Ishikawa (cell line): ENCODE results near the gene AZIN2.

ENCODE experiments used
- CEBPB ChIP-seq: IDR thresholded peaks from 2 replicates; pipeline ENCODE4 v1.6.1; 2012
- CREB1 ChIP-seq: IDR thresholded peaks from 2 replicates; pipeline ENCODE4 v1.6.1; 2012; ENCODE audit warnings: low read depth
- EGR1 ChIP-seq: IDR thresholded peaks from 2 replicates; pipeline ENCODE4 v1.6.1; 2012
- EP300 ChIP-seq: IDR thresholded peaks from 2 replicates; pipeline ENCODE4 v1.6.1; 2012; ENCODE audit warnings: borderline replicate concordance
- FOXM1 ChIP-seq: IDR thresholded peaks from 2 replicates; pipeline ENCODE4 v1.6.1; 2012; ENCODE audit warnings: low read depth, borderline replicate concordance
- NFIC ChIP-seq: IDR thresholded peaks from 2 replicates; pipeline ENCODE4 v1.6.1; 2012
- RAD21 ChIP-seq: IDR thresholded peaks from 2 replicates; pipeline ENCODE4 v1.6.1; 2012; ENCODE audit warnings: low read depth
- TAF1 ChIP-seq: IDR thresholded peaks from 2 replicates; pipeline ENCODE4 v1.6.1; 2012; ENCODE audit warnings: low read depth, mild to moderate bottlenecking
- TCF12 ChIP-seq: IDR thresholded peaks from 2 replicates; pipeline ENCODE4 v1.6.1; 2012; ENCODE audit warnings: low read depth
- TEAD4 ChIP-seq: IDR thresholded peaks from 2 replicates; pipeline ENCODE4 v1.6.1; 2012
- YY1 ChIP-seq: IDR thresholded peaks from 2 replicates; pipeline ENCODE4 v1.6.1; 2012; ENCODE audit warnings: low read depth
- ZBTB7A ChIP-seq: IDR thresholded peaks from 2 replicates; pipeline ENCODE4 v1.6.1; 2012; ENCODE audit warnings: low read depth
- TF ChIP-seq, protein P1 (sequence below): IDR thresholded peaks from 2 replicates; pipeline ENCODE4 v1.6.1; 2012
- TF ChIP-seq, protein P2 (sequence below): IDR thresholded peaks from 2 replicates; pipeline ENCODE4 v1.6.1; 2012
- TF ChIP-seq, protein P3 (sequence below): IDR thresholded peaks from 2 replicates; pipeline ENCODE4 v1.6.1; 2012; ENCODE audit warnings: low read depth, mild to moderate bottlenecking

AZIN2 gene

DNA sequence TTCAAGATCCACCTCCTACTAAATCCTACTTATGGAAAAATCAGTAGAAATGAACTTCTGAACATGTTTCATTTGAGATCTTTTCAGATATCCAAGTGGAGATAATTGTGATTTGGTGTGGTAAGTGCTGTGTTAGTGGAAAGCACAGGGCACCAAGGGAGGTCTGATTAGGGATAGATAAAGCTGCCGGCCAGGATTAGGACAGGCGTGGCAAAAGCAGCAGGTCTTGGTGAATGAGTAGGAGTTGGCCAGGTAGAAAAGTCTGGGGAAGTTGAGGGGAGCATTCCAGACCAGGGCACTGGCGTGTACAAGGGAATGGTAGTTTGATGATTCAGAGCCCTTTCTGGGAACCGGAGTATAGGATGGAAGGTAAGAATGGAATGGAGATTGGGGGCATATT lies 47.8 kb downstream of the AZIN2 start:
- no peak for TF ChIP-seq EGR1
- TF ChIP-seq CEBPB, result no peak
- TF ChIP-seq YY1, result no peak
- TF ChIP-seq EP300, result no peak
- TF ChIP-seq ZBTB7A, result no peak
- no peak for TF ChIP-seq FOXM1
- TF ChIP-seq, protein P1, sequence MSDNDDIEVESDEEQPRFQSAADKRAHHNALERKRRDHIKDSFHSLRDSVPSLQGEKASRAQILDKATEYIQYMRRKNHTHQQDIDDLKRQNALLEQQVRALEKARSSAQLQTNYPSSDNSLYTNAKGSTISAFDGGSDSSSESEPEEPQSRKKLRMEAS, result no peak
- TF ChIP-seq TCF12, result no peak
- TF ChIP-seq, protein P2, sequence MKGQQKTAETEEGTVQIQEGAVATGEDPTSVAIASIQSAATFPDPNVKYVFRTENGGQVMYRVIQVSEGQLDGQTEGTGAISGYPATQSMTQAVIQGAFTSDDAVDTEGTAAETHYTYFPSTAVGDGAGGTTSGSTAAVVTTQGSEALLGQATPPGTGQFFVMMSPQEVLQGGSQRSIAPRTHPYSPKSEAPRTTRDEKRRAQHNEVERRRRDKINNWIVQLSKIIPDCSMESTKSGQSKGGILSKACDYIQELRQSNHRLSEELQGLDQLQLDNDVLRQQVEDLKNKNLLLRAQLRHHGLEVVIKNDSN, result no peak
- no peak for TF ChIP-seq TAF1
- no peak for TF ChIP-seq TEAD4
- no peak for TF ChIP-seq NFIC
- TF ChIP-seq CREB1, result no peak
- TF ChIP-seq, protein P3, sequence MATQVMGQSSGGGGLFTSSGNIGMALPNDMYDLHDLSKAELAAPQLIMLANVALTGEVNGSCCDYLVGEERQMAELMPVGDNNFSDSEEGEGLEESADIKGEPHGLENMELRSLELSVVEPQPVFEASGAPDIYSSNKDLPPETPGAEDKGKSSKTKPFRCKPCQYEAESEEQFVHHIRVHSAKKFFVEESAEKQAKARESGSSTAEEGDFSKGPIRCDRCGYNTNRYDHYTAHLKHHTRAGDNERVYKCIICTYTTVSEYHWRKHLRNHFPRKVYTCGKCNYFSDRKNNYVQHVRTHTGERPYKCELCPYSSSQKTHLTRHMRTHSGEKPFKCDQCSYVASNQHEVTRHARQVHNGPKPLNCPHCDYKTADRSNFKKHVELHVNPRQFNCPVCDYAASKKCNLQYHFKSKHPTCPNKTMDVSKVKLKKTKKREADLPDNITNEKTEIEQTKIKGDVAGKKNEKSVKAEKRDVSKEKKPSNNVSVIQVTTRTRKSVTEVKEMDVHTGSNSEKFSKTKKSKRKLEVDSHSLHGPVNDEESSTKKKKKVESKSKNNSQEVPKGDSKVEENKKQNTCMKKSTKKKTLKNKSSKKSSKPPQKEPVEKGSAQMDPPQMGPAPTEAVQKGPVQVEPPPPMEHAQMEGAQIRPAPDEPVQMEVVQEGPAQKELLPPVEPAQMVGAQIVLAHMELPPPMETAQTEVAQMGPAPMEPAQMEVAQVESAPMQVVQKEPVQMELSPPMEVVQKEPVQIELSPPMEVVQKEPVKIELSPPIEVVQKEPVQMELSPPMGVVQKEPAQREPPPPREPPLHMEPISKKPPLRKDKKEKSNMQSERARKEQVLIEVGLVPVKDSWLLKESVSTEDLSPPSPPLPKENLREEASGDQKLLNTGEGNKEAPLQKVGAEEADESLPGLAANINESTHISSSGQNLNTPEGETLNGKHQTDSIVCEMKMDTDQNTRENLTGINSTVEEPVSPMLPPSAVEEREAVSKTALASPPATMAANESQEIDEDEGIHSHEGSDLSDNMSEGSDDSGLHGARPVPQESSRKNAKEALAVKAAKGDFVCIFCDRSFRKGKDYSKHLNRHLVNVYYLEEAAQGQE, result no peak
- TF ChIP-seq RAD21, result no peak

DNA sequence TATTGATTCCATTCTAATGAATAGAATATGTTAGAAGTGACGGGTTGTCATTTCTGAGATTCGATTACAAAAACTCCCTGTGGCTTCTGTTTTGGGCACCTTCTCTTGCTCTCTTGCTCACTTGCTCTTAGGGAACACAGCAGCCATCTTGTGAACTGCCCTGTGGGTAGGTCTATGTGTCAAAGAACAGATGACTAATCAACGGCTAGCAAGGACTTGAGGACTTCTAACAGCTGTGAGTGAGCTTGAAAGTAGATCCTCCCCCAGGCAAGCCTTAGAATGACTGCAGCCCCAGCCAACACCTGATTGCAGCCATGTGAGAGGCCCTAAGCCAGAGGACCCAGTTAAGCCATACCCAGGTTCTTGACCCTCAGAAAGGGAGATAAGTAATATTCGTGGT lies 49.3 kb downstream of the AZIN2 start:
- no peak for TF ChIP-seq NFIC
- TF ChIP-seq, protein P2, result no peak
- TF ChIP-seq EP300, result no peak
- TF ChIP-seq ZBTB7A, result no peak
- no peak for TF ChIP-seq TEAD4
- TF ChIP-seq RAD21, result no peak
- TF ChIP-seq CEBPB, result no peak
- no peak for TF ChIP-seq TAF1
- no peak for TF ChIP-seq EGR1
- TF ChIP-seq, protein P1, result no peak
- TF ChIP-seq, protein P3, result no peak

DNA sequence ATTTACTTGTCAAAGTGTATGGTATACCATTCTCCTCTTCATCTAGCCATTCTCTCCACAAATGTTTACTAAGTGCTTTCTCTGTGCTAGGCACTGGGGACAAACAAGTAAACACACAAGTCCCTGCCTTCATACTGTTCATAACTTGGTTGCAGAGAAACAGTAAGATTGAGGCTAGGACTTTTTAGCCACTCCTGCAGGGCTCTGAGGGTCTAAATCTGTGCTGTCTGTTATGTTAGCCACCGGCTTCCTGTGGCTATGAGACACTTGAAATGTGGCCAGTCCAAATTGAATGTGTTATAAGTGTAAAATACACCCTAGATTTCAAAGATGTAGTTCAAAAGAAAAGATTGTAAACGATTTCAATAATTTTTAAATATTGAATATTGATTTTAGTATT lies 50.2 kb downstream of the AZIN2 start:
- TF ChIP-seq ZBTB7A, result no peak
- no peak for TF ChIP-seq TEAD4
- no peak for TF ChIP-seq RAD21
- no peak for TF ChIP-seq FOXM1
- TF ChIP-seq NFIC, result no peak
- no peak for TF ChIP-seq CEBPB
- TF ChIP-seq YY1, result no peak
- no peak for TF ChIP-seq EP300

DNA sequence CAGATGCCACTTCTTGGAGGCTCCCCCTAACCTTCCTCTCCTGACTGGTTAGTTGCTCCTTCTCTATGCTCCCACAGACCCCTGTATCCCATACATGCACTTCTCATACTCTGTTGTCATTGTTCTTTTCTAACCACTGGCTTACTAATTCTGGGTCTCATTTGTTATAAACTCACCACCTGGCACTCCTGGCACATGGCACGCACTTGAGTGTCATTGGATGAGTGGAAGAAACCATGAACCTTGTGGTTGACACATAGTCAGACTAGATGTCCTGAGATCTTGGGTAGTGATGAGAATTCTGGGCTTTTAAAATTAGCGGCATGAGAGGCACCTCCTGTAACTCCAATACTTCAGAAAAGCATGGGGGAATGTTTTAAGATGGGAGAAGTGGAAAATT lies 51.6 kb downstream of the AZIN2 start:
- no peak for TF ChIP-seq TEAD4
- no peak for TF ChIP-seq CEBPB
- no peak for TF ChIP-seq EP300
- no peak for TF ChIP-seq FOXM1
- TF ChIP-seq EGR1, result no peak
- TF ChIP-seq RAD21, result no peak
- no peak for TF ChIP-seq CREB1
- TF ChIP-seq ZBTB7A, result no peak
- TF ChIP-seq TAF1, result no peak
- TF ChIP-seq YY1, result no peak
- no peak for TF ChIP-seq TCF12
- TF ChIP-seq, protein P3, result no peak
- TF ChIP-seq, protein P2, result no peak
- TF ChIP-seq, protein P1, result no peak
- TF ChIP-seq NFIC, result no peak
